ENCODE data around the gene ADGRA1.
"Not testable (repeated sequence)": the region's sequence is repeated elsewhere in the genome, so short reads cannot be mapped to it uniquely, and the experiment has no call there.

The ADGRA1 gene, protein sequence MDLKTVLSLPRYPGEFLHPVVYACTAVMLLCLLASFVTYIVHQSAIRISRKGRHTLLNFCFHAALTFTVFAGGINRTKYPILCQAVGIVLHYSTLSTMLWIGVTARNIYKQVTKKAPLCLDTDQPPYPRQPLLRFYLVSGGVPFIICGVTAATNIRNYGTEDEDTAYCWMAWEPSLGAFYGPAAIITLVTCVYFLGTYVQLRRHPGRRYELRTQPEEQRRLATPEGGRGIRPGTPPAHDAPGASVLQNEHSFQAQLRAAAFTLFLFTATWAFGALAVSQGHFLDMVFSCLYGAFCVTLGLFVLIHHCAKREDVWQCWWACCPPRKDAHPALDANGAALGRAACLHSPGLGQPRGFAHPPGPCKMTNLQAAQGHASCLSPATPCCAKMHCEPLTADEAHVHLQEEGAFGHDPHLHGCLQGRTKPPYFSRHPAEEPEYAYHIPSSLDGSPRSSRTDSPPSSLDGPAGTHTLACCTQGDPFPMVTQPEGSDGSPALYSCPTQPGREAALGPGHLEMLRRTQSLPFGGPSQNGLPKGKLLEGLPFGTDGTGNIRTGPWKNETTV

DNA sequence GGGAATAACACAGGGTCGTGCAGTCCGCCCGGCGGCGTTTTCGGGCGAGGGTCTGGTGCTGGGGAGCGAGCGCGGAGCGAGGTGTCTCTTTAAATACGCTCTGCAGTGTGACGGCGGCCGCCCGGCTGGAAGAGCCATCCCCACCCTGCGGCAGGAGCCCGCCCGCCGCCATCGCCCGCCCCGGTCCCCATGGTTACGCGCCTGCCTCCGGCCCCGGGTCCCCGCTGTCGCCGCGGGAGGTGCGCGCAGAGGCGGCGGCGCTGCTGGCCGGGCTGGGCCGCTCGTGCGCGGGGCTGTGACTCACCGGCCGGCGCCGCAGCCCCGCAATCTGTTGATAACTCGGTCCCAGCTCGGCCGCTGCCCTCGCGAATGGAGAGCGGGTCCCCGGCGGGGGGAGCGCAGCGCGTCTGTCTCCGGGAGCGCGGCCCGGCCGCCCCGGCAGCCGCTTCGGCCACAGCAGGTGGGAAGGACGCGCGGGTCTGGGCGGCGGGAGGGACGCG is at the start of gene ADGRA1:
TSS of gene ADGRA1 (plus strand) at position 246 of the 500 bp plus-strand sequence. CDS start 986 bp downstream, outside the sequence.
- no peak for DNase-seq

DNA sequence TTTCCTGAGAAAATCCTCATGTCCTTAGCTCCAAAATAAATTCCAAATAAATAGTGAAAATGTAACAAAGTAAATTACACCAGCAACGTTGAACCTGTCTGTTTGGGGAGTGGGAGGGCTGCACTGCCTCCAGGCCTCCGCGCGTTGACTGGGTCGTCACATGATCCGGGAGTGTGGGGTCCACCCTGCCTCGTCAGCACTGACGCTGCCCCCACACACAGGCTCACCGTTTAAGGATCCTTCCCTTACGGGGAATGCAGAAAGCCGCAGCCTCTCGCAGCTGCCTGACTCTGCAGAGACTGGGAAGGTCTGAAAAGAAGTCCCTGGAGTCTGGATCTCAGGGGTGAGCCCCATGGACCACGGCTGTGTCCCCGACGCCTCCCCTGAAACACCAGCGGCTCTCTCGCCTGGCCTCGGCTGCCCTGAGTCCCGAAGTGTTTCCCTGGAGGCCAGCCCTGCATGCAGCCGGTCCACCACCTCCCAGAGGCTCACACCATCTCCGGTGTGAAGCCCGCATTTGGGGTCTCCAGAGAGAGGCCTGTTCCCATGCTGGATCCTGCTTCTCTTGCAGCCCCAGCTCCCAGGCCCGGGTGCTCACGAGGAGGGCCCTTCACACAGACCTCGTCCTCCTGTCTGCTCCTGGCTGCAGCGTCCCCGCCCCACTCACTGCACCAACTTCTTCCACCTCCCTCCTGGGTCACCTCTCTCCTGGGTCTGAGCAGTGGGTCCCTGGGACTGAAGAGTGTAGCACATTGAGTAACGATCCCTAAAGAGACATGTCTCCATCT is 49.5 kb upstream of the ADGRA1 start:
- DNase-seq = no peak

DNA sequence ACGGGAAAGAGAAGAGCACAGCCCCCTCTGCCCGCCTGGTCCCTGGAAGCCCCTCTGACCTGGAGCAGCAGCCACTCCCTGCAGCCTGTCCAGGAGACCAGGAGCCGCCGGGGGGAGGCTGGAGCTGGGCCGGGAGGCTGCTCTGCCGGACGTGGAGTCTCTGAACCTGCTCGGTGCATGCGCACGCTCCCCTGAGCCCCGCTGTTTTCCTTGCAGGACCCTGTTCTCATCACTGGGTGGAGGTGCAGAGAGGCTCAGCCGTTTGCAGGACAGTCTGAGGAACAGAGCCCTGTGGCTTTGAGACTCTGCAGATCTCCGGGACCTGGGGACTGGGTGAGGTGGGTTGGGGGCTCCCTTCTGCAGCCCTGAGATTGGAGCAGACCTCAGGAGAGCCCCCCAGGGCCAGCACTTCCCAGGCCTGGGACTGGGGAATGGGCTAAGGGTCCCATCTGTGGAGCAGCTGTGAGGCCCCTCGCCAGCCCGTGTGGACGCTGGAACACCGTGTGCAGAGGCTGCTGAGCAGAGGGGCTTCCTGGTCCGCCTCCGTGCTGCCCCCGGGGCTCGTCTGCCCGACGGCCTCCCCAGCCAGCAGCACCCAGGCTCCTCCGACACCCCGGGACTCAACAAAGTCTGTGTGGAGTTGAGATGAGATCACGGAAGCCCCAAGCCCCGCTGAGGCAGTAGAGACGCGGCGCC is 48.5 kb upstream of the ADGRA1 start:
- DNase-seq = no peak

DNA sequence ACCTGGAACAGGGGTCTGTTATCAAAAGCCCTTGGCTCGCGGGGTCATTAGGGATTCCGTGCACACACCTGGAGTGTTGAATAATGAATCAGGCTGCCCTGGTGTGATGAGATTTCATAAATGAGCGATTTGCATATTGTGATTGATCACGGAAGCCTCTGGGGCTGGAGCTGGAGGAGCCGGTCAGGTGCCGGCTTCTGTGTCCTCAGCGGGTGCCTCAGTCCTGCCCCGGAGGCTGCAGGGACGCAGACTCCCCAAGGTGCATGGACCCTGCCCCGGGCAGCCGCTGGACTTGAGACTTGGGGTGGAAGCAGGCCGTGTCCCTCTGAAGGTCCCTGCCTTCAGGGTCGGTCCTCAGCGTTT is 47.9 kb upstream of the ADGRA1 start:
- DNase-seq = no peak

DNA sequence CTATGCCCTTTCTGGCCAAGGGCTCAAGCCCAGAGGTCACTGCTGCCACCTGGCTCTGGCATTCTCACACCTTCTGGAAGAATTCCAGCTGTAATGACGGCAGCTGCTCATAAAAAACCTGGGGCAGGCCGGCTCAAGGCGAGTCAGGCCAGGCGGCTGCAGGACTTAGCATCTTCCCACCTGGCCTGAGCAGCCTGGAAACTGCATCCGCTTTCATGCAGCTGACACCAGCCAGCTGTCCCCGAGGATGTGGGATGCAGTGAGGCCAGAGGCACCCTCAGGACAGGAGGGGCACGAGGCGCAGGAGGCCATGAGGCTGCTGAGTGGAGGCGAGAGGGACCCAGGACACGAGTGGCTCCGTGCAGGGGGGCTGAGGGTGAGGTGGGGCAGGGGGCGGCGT is 47.5 kb upstream of the ADGRA1 start:
- no peak for DNase-seq

DNA sequence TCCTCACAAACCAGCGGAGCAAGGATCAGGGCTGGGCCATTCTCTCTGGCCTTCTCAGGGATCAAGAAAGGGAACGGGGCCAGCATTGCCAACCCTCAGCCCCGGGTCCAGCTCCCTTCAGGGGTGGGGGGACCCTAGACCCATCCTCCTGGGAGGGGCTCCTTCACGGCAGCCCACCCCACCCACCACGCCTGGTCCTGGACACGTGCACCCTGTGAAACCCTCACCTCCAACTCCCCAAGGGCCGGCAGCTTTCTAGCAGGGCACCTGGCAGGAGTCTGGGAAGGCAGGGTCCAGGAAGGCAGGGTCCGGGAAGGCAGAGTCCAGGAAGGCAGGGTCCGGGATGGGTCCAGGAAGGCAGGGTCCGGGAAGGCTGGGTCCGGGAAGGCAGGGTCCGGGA is 46.6 kb upstream of the ADGRA1 start:
- no peak for DNase-seq

DNA sequence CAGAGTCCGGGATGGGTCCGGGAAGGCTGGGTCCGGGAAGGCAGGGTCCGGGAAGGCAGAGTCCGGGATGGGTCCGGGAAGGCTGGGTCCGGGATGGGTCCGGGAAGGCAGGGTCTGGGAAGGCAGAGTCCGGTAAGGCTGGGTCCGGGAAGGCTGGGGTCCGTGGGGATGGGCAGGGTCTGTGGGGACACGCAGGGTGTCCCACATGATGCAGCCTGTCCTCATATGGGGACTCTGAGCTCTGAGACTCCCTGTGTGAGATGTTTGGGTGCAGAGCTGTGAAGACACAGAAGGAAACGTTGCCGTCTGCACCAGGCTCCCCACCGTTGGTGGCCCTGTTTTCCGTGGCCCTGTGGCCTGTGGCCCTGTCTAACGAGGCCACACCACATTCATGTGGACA is 45.7 kb upstream of the ADGRA1 start:
- DNase-seq = no peak

DNA sequence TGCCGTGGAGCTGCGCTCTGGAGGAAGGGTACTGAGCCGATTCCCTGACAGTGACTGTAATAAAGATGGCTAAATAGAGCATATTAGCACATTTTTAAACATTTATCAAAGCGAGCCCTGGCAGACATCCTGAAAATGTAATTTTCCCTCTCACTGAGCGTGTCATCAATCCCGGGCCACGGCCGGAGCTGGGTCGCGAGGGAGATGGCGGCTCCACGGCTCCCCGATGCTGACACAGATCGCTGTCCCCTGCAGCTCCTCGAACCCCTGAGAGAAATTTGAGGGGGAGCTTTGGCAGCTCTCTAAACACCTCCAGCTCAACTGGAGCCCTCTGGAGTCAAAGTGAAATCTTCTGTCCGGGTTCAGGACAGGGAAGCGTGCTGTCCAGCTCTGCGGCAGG is 44.9 kb upstream of the ADGRA1 start:
- no peak for DNase-seq

DNA sequence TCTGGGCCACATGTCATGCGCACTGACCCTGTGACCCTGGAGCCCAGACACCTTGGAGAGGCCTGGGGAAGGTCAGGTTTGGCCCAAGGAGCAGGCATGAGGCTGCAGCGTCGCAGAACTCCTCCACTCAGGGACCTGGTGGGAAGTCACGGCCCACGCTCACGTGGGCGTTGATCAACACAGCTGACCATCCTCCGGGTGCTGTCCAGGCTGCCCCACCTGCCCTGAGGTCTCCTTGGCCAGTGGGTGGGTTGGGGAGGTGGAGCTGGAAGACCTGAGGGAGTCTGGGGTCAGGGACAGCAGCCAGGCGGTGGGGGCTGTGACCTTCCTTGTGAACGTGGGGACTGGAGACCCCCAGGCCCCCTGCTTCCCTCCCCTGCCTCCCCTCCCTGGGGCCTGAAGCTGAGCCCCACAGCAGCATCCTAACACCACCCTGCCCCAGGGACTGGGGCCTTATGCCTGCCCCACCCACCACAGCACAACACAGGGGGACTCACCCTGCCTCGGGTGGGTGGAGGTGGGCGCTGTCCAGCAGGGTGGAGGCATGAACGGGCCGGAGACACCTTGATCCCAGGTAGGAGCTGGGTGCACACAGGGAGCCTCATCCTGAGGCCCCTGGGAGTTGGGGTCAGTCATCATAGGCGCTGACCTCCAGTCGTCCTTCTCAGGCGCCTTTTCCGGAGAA is 44.0 kb upstream of the ADGRA1 start:
- DNase-seq = no peak

DNA sequence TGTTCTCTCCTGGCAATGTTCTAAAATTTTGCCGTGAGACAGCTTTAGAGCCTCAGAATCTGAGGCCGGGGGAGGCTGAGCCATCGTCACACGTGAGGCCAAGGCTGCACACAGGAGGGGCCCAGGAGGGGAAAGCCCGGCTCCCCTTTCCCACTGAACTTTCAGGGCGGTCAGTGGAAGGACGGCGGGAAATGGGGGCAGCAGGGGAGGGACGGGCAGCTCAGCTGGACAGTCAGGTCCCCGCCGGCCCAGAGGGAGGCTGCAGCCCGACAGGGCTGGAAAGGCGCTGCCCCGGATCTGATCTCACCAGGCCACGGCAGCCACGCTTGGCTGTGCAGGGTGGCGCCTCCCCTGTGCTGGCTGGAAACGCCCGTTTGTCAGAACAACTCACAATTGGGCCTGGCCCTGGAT is 43.3 kb upstream of the ADGRA1 start:
- DNase-seq = no peak

DNA sequence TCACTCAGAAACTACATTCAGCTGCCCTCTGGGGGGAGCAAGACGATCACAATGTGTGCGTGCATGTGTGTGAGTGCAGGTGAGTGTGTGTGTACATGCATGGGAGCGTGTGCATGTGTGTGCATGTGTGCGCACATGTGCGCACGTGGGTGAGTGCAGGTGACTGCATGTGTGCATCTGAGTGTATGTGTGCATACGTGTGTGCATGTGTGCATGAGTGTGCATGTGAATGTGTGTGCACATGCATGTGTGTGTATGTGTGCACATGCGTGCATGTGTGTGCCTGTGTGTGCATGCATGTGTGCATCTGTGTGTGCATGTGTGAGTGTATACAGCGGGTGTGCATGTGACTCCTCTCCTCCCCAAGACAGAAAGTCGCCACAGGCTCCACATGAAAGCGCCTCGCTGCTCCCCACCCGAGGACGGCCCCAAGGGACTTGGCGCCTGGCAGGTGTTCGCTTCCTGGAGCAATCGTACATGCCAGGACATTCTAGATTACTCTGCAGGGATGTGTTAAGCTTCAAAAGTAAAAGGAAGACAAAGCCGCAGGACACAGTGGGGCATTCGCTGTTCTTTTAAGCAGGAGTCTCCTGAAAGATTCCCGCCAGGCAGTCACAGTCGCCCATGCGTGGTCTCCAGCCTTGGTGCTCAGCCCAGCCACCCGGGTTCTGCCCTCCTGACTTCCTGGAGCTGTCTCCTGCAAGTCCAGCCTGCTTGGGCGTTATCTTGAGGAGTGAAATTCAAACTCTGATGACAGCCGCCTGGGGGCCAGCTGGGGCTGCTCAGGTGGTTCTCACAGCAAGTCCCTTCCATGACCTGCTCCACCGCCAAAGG is 42.0 kb upstream of the ADGRA1 start:
- no peak for DNase-seq

DNA sequence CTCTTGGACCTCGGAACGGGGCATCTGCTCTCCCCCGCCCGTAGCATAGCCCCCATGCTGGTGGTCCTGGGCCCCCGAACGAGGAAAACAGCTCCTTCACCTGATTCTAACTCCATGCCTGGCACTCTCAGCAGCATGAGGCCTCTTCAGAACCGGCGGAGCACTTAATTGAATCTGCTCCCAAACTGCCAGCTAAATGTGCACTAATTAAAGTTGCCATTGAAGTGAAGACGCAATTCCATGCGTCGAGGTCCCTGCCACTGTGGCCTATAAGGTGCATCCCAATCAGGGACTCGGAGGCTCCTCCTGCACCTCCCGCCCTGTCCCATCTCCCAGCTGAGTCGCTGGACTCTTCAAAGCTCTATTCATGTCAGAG is 41.3 kb upstream of the ADGRA1 start:
- no peak for DNase-seq

DNA sequence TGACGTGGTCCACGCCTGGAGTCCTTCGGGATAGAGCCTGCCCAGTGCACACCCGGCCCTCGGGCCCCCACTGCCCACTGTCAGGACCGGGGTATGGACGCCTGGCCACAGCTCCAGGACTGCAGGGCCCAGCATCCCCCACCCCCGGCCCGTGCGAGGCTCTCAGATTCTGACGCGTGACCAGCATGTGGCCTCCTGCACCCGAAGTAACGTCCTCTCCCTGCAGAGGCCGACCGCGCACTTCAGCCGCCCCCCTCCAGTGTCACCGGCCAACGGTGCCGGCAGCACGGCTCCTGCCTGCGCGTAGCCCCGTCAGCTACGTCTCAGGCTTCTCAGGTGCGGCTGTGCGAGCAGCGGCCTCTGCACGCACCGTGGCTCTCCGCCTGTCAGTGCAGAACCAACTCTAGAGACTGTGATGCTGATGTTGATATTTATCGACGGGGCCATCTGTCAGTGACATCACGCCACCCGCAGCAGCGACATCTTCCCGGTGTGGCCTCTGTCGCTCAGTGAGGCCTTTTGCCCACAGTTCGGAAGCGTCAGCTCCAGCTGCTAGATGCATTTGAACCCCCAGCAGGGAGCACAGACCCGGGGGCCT is 40.1 kb upstream of the ADGRA1 start:
- no peak for DNase-seq

DNA sequence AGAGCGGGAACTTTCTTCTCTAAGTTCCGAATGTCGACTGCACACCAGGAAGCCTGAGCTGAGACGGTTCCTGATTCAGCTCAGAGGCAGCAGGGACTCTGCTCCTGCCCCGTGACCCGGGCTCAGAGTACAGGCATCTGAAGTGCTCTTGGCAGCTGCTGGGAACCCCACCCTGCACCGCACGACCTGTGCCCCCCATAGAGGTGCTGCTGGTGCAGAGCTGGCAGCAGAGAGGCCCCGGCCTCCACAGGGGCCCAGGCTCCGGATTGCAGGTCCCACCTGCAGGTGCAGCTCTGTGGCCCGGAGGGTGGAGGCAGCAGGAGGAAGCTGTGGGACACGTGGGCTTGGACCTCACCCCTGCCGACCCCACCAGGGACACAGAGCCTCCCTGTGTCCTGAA is 39.5 kb upstream of the ADGRA1 start:
- DNase-seq = no peak

DNA sequence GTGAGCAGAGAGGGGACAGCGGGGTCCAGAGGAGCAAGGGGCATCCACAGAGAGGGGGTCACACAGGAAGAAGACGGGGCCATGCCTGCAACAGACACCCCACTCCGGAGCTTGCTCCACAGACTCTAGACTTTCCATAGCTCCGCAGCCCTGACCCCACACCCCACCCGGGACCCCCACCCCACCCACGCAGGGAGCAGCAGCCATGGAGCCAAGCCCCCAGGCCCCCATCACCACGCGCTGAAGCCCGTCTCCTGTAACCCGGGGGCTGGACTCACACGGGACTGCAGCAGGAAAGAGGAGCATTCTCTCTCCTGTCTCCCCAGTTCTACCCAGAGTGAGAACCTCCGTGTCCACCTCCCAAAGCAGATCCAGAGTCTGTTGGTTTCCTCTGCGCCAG is 38.8 kb upstream of the ADGRA1 start:
- DNase-seq = no peak

DNA sequence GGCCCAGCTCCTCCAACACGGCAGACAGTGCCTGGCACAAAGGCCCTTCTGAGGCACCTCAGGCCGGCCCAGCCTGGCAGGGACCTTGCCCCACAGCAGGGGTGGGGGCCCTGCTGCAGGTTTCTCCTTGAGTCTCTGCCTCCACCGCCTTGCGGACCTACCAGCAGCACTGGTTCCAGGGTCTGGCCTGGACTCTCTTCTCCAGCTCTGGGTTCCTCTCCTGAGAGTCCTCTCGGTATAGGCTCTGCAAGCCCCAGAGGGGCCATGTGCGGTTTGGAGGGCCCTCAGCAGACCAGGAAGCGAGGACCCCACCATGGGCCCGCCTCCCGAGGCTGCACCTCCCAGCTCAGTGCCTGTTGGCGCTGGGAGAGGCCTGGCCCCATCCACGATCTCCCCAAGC is 38.1 kb upstream of the ADGRA1 start:
- DNase-seq = no peak

DNA sequence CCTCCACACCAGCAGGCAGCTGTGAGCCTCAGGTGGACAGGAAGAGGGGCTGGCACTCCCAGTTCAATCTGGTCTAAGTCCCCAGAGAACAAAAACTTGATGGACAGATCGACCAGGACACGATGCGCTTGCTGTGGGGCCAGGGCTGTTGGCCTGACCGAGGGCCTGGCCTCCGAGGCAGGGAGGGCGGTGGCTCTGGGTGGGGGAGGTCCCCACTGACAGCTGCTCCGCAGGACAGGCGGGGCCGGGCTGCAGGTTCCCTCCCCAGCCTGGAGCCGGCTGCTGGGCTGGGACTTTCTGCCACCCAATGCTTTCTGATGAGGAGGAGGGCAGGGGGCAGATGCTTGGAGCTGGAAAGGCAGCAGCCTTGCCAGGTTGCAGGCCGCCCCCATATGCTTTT is 37.4 kb upstream of the ADGRA1 start:
- DNase-seq = no peak

DNA sequence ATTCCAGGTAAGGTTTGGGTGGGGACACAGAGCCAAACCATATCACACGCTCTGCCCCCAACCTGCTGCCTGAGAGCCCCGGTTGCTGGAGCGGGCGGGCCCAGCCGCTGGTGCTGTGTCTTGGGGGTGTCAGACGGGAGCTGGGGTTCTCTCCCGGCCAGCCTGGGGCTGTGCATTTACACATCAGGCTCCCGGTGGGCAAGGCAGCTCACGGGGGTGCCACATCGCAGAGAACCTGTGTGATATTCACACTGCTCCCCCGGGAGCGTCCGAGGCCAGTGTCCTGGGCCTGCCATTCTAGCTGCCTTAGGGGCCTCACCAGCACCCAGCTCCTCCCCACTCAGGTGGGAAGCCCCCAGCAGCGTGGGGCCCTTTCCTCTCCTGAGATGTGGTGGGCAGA is 35.6 kb upstream of the ADGRA1 start:
- DNase-seq = no peak

DNA sequence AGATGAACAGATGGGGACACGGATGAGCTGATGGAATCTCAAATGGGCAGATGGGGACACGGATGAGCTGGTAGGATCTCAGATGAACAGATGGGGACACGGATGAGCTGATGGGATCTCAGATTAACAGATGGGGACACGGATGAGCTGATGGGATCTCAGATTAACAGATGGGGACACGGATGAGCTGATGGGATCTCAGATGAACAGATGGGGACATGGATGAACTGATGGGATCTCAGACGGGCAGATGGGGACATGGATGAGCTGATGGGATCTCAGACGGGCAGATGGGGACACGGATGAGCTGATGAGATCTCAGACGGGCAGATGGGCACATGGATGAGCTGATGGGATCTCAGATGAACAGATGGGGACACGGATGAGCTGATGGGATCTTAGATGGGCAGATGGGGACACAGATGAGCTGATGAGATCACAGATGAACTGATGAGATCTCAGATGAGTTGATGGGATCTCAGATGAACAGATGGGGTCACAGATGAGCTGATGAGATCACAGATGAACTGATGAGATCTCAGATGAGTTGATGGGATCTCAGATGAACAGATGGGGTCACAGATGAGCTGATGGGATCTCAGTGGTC is 34.1 kb upstream of the ADGRA1 start:
- DNase-seq = not testable (repeated sequence)

DNA sequence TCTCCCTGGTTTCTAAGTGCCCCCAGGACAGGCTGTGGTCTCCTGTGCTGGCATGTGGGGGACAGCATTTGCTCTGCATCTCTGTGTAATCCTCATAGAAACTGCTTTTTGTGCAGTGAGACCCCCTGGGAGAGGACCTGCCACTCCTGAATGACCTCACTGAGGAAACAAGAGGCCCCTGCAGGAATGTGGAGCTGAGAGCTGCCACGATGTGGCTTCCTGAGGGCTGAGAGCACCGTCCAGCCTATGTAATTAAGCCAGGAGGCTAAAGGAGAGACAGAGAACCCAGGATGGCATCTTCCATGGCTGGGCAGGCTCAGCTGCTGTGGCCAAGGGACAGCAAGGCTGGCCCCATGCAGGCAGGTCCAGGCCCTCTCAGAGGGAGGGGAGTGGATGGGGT is 32.3 kb upstream of the ADGRA1 start:
- DNase-seq = no peak

DNA sequence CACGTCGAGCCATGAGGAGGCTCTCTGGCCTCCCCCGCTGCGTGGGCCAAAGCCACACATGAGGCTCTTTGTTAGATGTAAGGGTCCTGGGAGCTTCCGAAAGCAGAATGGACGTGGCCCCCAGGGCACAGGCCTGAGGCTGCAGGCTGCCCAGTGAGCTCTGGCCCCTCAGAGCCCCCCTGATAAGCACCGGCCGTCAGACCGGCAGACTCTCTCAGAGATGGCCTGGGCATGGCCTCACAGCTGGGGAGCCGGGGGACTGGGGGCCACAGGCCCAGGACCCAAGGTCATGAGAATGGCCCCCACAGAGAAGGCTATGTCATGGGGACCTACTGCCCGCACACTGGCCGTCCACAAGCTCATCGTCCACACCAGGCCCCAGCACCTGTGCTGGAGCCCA is 31.7 kb upstream of the ADGRA1 start:
- DNase-seq = no peak

Measured in NCI-H1417 treated with DMSO at 0.1 percent for 48 hours (cell line).